Activated CD4-positive, CD25-positive, alpha-beta regulatory T cell treated with anti-CD3 and anti-CD28 coated beads, Interleukin-2, amount 50 U/mL, for 72 hours (primary cell): ENCODE data around the gene HMCES.
"Not testable (repeated sequence)": the region's sequence is repeated elsewhere in the genome, so short reads cannot be mapped to it uniquely, and the experiment has no call there.

Experiments
- DNase-seq: peaks from one replicate; pipeline ENCODE4 v3.0.0; 2021

The HMCES gene

DNA sequence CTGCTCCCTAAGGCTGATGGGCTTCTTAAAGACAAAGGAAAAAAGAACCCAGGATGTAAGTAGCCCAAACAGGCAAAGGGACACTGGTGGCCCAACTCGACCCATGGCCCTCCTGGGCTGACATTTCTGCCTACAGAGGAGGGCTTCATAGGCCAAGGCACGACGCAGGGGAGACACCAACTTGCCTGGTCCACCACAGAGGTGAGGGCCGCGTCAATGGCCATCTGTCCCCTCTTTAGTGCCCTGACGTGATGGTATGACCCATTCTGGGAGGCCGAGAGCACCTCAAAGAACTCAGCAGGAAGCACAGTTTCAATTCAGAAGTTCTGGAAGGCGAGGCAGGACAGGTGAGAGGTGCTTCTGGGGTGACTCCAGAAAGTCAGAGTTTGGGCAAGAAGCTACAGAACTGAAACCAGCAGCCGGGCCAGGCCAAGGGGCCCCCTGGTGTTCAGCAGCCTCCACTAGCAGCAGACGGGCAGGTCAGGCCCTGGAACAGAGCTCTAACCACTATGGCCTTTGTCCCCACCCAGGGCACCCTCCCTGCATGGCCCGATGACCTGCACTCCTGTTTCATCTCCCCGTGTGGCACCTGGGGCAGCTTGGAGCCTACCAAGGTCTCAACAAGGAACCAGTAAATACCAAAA, 45.1 kb downstream of the HMCES start:
- no peak for DNase-seq

DNA sequence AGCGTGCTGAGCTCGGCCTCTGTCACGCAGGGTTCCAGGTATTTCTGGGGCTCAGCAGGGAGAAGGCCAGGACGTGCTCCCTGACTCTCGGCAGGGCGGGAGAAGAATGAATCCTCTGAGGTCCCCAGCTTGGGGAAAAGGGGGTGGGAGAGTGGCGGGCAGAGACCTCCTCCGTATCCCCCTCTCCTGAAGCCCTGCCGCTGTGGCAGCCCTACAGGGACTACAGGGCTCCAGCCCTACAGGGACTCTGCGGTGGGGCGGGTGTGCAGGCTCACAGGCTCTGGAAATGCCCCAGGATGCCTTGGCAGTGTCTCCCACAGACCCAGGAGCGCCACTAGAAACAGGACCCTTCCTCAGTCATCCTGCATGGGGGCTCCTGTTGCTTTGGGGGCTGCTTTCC, 46.2 kb downstream of the HMCES start:
- no peak for DNase-seq

DNA sequence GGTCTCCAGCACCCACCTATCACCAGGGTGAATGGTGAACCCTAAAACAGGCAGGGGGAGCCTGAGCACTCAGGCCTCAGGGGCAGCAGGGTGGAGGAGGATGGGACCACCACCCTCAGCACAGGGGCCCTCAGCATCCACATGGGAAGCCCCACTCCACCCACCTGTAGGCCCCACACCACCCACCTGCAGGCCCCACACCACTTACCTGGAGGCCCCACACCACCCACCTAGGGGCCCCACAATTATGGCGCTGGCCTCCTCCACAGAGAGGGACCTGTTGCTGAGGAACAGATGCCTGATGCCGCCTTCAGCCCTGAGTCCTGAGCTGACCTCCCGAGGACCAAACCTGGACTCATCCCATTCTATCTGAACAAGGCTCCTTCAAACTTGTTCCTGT, 46.7 kb downstream of the HMCES start:
- no peak for DNase-seq

DNA sequence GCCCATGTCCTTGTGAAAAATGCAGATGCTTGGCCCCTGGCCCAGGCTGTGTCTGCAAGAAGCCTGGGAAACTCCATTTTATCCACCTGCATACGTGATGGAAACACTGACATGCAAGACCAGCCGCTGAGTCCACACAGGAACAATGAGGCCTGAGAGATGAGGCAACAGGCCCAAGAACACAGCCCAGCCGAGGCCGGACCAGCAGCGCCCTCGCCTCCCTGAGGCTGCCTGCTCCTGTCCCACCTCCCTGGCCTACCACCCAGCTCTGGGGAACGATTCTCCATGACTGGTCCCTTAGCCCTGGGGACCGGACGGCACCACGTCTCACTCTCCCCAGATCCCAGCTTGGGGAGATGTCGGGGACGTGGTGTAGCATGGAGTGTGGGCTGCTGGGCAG, 47.5 kb downstream of the HMCES start:
- DNase-seq, result no peak

DNA sequence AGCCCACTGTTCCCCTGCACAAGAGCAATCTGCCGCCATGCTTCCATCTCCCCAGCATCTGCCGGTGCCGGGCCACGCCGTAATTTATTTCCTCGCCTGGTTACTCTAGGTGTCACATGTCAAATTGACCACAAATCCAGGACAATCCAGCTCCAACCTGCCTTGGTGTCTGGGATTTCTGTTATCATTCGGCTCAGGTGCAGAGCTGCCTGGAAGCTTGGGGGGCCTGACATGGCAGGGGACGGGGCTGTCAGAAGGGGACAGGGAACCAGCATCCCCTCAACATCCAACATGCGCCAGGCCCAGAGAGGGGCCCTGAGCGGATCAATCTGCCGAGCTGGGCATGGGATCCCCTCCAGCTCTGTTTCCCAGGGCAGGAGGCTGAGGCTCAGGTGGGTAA, 47.9 kb downstream of the HMCES start:
- DNase-seq, result no peak

DNA sequence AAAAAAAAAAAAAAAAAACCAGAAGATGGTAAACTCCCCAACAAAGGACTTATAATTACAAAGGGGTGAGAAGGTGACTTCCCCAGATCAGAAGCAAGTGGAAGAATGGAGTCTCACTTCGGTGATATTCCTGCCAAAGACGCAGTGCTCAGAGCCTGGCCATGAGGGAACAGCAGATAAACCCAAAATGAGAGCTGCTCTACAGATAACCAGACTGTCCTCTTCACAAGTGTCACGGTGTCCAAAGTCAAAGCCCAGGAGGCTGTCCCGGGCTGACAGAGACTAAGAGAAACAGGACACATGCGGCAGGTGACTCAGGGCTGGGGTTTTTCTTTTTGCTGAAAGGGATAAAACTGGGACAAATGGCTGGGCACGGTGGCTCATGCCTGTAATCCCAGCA, 48.8 kb downstream of the HMCES start:
- DNase-seq, result no peak

DNA sequence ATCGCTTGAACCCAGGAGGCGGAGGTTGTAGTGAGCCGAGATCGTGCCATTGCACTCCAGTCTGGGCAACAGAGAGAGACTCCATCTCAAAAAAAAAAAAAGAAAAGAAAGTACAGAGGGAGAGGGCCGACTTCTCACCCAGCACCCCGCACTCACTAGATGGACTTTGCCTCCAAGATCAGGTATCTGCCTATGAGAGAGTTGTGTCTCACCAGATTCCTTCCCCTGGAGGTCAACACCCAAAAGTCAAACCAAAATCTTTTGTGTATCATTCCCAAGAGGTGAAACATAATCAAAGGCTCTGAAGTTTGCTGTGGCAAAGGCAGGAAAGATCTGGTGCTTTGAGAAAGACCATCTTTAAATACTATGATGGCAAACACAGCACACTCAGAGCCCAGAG, 51.2 kb downstream of the HMCES start:
- DNase-seq, result no peak

DNA sequence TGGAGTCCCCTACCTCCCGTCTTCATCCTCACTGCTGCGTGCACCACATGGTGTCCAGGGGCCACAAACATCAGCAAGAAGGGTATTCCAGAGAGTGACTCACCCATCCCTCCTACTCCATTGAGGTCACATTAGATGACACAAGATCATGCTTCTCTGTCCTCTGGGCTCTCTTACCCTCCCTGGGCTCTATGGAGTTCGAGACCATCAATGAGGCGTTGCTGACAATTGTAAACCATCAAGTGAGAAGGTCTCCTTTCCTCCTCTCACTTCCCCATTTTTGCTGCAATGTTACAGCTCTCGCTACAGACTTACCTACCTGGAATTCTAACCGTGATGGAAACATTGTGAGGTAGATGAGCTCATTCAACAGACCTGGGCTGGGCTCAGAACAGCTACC, 51.7 kb downstream of the HMCES start:
- no peak for DNase-seq

DNA sequence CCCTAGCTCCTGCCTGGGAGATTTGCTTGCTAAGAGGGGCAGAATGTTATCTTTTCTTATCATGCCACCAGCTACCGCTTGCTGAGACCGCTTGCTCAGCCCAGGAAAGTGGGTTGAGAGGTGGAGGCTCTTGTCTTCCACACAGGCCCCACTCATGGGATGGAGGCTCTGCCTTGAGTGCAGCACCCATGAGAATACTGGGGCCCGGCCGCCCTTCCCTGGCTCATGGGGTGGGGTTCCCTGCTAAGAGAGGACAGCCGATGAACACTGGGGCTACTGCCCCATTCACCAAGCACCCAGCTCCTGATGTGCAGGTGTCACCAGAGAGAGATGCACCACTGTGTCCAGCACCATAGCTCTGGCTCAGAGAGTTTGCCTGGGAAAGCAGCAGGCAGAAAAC, 55.2 kb downstream of the HMCES start:
- DNase-seq, result no peak

DNA sequence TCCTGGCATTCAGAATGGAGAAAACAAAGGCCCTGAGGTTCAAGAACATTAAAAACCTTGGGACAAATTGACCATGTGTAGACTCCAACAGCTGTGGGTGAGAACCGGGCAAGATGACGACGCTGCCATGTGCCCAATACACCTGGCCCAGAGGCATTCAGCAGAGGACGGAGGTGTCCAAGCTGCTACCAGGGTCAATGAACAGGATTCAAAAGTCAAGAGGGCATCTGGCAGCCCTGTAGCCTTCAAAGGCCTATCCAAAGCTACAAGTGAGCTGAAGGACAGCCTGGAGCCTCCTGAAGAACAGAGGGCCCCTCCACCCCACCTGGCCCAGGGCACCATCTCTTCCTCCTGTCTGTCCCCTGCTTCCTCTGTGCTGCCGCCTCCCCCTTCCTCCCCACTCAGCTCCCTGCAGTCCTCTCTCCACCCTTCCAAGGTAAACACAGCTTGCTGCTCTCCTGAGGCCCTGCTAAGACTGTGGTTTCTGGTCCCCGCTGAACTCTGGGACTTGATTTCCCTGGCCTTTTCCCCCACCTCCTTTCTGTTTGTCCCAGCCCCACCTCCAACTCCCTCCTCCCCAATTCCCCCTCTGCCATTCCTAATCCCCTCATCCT, 57.5 kb downstream of the HMCES start:
- DNase-seq, result no peak

DNA sequence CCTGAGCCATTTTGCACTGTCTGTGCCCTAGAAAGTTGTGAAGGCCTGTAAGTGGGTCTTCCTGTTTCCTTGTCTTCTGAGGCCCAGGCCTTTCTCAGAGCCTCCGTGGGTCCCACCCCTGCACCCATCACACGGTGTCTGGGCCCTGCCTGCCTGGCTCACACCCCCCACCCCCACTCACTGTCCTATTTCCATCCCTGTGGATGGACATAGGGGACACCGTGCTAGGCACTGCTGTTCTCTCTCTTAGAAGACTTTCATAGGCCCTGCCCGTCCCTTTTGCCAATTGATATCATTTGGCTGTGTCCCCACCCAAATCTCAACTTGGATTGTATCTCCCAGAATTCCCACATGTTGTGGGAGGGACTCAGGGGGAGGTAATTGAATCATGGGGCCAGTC, 59.0 kb downstream of the HMCES start:
- not testable (repeated sequence) for DNase-seq

DNA sequence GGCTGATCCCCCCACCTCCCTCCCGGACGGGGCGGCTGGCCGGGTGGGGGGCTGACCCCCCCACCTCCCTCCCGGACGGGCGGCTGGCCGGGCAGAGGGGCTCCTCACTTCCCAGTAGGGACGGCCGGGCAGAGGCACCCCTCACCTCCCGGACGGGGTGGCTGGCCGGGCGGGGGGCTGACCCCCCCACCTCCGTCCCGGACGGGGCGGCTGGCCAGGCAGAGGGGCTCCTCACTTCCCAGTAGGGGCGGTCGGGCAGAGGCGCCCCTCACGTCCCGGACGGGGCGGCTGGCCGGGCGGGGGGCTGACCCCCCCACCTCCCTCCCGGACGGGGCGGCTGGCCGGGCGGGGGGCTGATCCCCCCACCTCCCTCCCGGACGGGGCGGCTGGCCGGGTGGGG, 60.5 kb downstream of the HMCES start:
- DNase-seq, result not testable (repeated sequence)

DNA sequence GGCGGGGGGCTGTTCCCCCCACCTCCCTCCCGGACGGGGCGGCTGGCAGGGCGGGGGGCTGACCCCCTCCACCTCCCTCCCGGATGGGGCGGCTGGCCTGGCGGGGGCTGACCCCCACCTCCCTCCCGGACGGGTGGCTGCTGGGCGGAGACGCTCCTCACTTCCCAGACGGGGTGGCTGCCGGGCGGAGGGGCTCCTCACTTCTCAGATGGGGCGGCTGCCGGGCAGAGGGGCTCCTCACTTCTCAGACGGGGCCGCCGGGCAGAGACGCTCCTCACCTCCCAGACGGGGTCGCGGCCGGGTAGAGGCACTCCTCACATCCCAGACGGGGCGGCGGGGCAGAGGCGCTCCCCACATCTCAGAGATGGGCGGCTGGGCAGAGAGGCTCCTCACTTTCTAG, 61.2 kb downstream of the HMCES start:
- not testable (repeated sequence) for DNase-seq

DNA sequence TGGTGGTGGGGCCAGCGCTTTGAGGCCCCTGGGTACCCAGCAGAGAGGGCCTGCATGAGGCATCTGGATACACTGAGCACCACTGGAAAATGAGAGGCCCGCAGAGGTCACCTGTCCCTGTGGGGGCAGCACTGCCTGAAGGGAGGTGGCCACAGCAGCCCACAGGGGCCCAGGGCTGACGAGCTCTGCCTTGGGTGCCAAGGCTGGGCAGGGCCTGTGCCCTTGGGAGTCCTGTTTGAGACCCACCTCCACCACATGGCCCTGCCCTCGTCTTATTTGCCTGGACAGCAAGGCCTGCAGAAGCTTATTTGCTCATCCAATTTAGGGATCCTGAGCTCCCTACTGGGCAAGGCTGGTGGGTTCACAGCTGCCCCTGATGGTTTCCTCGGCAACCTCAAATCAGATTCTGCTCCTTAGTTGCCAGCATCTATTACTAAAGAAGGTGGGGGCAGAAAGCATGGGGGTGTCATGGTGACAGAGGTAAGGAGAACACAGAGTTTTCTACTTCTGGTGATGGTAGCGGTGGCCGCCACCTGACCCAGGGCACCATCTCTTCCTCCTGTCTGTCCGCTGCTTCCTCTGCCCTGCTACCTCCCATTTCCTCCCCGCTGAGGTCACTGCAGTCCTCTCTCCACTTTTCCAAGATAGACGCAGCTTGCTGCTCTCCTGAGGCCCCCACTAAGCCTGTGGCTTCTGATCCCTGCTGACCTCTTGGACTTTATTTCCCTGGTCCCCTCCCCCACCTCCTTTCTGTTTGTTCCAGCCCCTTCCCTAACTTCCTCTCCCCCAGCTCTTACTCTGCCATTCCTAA, 62.9 kb downstream of the HMCES start:
- no peak for DNase-seq

DNA sequence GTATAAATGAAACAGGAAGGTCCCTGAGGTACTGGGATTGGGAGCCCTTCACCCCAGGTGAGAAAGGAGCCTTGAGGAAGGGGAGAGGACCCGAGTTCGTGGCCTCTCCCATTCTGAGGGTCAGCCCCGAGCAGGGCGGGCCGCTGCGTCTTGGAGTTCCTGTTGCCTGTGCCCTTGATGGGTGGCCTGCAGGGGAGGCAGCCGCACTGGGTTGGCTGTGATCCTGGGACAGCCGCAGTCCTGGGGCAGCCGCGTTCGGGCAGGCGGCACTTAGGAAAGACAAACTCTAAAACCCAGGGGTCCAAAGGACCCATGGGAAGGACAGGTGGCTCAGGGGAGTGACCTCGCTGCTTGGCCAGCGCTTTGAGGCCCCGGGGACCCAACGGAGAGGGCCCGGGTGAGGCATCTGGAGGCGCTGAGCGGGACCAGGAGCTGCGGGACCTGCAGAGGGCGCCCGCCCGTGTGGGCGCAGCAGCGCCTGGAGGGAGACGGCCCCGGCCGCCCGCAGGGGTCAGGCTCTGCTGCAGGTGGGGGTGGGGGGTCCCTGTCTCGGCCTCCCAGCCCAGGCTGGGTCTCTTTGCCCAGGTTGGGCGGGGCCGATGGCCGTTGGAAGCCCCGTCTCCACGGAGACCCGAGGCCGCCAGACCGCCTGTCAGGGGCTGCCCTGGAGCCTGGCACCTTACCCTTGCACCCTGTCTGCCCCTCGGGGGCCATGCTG, 65.1 kb downstream of the HMCES start:
- DNase-seq, result no peak

DNA sequence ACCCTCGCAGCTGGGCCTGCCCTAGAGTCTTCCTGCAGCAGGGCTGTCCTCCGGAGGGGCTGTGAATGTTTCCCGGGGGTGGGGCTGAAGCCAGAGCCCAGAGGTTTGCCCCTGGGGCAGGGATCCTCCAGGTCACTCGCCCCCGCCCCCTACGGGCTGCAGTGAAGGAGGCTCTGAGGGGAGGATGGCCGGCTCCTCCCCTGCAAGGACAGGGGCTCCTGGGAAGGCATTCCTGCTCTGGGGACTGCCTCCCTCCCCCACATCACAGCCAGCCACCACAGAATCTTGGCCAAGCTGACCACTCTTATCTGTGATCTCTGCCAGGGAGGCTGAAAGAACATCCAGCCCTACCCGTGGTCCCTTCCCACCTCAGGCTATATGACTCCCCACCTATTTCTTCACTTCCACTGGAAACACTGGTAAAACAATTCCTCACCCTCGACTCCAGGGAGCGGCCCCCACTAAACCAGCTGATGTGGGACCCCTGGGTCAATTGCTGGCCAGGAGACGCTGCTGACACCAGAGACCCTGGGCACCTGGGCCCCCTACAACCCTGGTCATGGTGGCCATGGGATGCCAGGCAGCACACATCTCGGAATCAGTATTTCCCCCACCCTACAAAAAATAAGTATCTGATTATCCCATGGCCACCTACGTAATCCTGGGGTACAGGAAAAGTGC, 66.0 kb downstream of the HMCES start:
- DNase-seq, result no peak

DNA sequence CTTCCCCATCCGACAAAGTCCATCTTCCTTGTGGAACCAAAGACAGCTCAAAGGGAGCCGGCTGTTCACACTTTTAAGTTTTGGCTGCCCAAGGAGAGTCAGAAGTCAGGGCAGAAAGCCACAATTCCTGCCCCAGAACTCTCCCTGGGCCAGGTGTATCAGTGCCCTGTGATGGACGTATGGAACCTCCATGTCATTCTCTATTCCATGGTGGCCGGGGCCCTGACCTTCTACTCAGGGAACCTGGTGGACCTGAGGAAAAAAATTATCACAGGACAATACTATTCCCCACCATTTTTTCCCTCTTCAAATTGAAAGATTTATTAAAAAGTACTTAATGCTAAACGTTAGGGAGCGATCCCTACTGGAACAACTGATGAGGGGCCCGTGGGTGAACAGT, 66.6 kb downstream of the HMCES start:
- no peak for DNase-seq

DNA sequence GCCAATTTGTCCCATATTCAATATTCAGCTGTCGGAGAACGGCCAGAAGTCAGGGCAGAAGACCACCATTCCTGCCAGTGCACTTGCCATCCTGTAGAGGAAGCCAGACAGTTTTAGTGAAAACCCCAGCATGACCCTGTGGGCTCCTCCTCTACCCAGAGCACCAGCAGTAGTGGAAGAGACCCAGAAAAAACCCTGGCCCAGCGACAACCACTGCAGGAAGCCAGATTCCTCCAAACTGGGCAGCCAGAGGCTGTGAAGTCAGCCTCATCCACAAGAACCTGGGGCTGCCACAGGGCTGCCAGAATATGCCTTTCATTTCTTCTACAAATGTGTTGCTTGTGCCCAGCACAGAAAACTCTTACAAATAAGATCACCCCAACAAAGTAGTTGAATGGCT, 67.3 kb downstream of the HMCES start:
- no peak for DNase-seq

DNA sequence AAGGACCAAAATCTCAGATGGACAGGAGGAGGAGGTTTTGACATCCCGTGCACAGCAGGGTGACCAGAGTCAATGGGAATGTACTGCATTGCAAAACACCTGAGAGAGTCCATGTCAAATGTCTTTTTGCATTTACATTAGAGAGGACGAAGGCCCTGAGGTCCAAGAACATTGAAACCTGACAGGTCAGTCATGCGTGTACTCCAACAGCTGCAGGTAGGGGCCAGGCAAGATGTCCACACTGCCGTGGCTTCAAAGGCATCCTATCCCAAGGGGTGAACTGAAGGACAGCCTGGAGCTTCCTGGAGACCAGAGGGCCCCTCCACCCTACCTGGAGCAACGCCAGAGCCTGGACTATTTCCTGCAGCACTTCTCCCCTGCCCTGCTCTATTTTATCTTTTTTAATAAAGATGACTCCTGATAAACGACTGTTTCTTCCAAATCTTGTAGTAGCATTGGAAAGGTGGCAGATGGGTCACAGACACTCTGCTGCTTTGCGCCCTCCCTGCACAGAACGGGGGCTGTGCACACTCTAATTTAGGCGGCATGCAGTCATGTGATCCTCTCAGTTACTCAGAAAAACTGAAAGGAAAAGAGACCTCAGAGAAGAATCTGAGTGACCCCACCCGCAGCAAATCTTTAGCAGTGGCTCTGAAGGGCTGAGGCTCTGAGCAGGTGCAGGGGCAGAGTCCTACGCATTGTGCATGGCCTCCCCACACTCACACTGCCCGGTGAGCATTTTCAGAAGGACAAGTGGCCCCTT, 68.2 kb downstream of the HMCES start:
- DNase-seq, result no peak

DNA sequence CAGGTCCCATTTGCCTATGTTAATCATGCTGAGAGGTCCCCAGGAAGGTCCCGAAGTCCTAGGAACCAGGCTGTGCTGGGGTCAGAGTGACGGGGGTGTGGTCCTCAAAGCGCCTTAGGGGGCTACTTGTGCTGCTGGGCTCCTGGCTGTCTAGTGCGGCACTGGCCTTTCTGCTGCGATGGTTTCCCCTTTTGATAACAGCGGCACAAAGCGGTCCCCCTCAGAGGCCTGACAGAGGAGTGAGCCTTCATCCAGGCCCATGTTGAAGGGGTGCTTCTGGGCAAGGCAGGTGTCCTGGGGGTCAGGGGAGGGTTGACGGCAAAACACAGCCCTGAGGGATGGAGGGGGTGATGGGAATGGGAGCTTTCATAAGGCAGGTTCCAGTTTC, 68.8 kb downstream of the HMCES start:
- DNase-seq, result no peak

DNA sequence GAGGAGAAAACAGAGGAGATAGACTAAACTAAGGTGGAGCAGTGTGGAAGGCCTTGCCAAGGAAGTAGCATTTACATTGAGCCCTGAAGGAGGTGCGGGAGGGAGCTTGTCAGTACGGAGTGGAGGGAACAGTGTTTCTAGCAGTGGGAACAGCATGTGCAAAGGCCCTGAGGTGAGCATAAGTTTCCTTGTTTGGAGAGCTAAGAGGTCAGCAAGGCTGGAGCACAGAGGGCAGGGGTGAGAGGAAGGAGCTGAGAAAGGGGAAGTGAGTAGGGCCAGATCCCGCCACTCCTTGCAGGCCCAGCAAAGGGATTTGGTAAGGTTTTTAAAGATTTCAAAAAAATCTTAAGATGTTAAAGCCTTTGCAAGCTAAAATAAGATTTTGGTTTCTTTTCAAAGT, 70.1 kb downstream of the HMCES start:
- DNase-seq, result no peak

DNA sequence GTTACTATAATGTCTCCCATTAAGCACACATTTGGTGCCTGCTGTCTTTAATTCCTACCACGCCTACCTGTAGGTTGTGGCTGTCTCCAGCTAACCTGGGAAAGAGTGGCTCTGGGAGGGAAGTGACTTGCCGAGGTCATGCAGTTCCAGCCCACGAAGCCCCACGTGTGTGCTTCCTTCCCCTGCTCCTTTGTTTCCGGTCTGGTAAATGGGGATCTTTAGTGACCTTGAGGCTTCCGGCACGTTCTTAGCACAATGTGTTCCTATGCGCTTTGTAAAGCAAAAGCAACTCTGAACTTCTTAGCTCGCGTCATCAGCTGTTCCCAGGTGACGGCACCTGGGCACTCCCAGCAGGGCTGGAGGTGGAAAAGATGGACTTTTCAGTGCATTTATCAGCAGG, 70.5 kb downstream of the HMCES start:
- DNase-seq, result not testable (repeated sequence)
